Measurements from ENCODE around the gene GMPR2. TPM values are rescaled to one million over a fixed set of nuclear protein-coding genes. Genes with fewer than 3 reads are reported as not detected.

The GMPR2 gene
- total and polyA plus RNA-seq, 10 donors: 42.2 to 85.6 (median 62.8) TPM

DNA sequence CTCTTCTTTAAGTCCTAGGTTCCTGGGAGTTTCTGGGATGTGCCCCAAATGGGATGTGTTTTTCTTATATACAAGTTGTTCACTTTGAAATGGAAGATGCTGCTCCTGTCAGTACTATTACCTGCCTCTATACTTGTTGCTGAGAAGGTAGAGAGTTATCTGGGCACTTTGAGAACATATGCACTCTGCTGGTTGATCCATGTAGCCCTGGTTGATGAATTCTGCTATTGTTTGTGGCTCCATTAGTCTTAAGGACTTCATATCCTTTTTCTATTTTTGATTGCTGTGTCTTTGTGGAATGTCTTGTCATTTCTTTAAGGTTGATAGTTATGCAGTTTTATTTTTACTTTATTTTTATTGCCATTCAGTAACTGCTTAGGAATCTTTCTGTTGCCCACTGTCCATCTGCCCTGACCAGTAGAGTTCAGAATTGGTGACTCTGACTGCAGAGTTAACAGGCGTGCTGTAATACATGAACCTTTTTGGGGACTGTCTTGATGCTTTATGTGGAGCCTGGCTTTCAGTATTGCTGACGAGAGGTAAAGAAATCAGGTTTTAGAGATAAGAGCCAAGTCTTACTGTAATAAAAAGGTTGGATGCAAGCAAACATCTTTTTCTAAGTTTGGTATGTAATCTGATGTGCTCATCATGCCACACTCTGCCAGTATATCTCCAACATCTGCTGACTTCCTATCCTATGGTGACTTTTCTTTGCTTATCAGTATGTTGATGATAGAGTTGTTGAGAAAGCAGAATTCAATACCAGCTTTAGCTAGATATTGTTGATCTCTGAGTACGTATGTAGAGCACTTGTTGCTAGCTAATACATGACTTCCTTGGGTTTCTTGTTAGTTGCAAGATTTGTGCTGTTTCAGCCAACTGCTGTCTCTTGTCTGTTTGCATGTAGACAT is 1.6 kb downstream of the GMPR2 start:
- no peak for TF ChIP-seq POLR2AphosphoS5 (IDR thresholded peaks at IDR 0.05)
- TF ChIP-seq, protein P1, sequence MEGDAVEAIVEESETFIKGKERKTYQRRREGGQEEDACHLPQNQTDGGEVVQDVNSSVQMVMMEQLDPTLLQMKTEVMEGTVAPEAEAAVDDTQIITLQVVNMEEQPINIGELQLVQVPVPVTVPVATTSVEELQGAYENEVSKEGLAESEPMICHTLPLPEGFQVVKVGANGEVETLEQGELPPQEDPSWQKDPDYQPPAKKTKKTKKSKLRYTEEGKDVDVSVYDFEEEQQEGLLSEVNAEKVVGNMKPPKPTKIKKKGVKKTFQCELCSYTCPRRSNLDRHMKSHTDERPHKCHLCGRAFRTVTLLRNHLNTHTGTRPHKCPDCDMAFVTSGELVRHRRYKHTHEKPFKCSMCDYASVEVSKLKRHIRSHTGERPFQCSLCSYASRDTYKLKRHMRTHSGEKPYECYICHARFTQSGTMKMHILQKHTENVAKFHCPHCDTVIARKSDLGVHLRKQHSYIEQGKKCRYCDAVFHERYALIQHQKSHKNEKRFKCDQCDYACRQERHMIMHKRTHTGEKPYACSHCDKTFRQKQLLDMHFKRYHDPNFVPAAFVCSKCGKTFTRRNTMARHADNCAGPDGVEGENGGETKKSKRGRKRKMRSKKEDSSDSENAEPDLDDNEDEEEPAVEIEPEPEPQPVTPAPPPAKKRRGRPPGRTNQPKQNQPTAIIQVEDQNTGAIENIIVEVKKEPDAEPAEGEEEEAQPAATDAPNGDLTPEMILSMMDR (IDR thresholded peaks at IDR 0.05 in 8 of 11, conservative IDR thresholded peaks at IDR 0.05 in 3 of 11): no peak
- no peak for TF ChIP-seq POLR2A (IDR thresholded peaks at IDR 0.05)
- peak overlapping the region in 5 of 8 donors; percentile 21 to 99 (median 95) for H3K27ac ChIP-seq
- no peak for DNase-seq
- H3K4me1 ChIP-seq: peaks cover 33 to 93% (median 61%) of the 10 kb centered on the region in 6 donors
- H3K36me3 ChIP-seq: peaks cover 3 to 57% (median 46%) of the 10 kb centered on the region in 6 donors
- no peak overlapping the region for H3K4me3 ChIP-seq
- no peaks in the 10 kb centered on the region for H3K27me3 ChIP-seq (replicated peaks in 1 of 7)
- intact Hi-C loops (cut with DNase I; ENCODE audit: low total_unique reads): no loop called here
- WGBS, 5 donors: 88 to 93% (median 90%) methylated on average over 3 of the region's 3 CpGs
- no peaks in the 10 kb centered on the region for H3K9me3 ChIP-seq

DNA sequence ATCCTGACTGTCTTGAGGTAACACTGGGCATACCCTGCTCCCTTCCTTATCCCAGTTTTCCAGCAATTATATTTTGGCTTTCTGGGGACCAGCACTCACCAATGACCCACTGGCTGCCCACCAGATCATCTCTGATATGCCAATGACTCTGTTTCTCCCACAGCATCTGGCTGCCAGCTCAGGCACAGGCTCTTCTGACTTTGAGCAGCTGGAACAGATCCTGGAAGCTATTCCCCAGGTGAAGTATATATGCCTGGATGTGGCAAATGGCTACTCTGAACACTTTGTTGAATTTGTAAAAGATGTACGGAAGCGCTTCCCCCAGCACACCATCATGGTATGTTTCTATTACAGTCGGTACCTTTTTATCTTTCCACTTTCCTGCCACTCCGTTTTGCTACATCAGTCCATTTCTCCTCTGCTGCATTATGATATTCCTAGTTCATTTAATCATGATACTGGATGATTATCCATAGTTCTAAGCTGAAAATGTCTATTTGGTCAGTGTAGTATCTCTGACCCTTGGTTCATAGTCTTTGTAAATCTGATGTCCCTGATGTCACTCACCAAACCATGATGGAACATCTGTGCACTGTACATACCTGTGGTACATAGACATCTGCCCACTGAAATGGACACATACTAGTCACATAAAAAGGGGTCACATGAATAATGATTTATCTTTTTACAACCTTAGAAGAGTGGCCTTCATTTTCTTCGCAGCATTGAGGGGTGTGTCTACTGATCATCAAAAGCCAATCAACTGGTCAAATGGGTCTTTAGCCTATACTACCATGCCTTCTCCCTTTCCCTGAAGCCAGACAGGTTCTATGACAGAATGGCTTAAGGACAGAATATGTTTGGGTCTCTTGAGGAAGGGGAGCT is 3.3 kb downstream of the GMPR2 start:
- Histone ChIP-seq H3K4me1 (peaks cover 46 to 94% (median 66%) of the 10 kb centered on the region in 6 donors), H3K36me3 (peaks cover 3 to 74% (median 63%) of the 10 kb centered on the region in 6 donors), H3K4me3 (no peak overlapping the region), H3K9me3 (no peaks in the 10 kb centered on the region), H3K27me3 (replicated peaks in 1 of 7) (no peaks in the 10 kb centered on the region), H3K27ac (peak overlapping the region in 2 of 8 donors; percentile 1 to 21)
- WGBS, 5 donors: 92 to 96% (median 94%) methylated on average over 5 of the region's 5 CpGs
- peak; percentile 45 for DNase-seq
- intact Hi-C loops (cut with DNase I; ENCODE audit: low total_unique reads): no loop called here
- TF ChIP-seq POLR2A (IDR thresholded peaks at IDR 0.05) (no peak), POLR2AphosphoS5 (IDR thresholded peaks at IDR 0.05) (peak in 1 of 3 donors; percentile 23)
- TF ChIP-seq, protein P1 (IDR thresholded peaks at IDR 0.05 in 8 of 11, conservative IDR thresholded peaks at IDR 0.05 in 3 of 11): no peak

DNA sequence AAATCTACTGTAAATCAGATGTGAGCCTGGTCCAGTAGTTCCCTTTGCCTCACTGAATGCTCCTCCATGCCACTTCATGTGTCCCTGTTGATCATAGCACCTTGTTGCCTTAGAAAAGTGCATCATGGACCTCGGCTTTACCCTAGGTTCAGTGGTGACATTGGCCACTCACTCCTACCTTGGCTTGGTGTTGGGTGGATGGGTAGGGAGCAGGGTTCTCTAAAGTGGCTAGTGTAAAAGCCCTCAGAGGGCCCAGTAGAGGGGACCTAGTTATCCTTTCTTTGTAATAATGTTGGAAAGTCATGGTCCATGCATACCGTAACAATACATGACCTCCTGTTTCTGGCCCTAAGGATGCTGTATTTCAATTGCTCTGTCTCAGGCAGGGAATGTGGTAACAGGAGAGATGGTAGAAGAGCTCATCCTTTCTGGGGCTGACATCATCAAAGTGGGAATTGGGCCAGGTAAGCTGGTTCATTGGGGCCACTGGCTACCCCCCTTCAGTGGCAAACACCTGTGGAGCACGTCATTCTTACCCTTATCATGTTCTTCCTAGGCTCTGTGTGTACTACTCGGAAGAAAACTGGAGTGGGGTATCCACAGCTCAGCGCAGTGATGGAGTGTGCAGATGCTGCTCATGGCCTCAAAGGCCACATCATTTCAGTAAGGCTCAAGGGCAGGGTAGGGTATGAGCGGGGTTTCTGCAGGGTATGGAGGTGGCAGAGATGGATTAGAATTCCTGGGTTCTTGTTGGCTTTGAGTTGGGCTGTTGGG is 4.1 kb downstream of the GMPR2 start:
- intact Hi-C loops (cut with DNase I; ENCODE audit: low total_unique reads): no loop called here
- no peak overlapping the region for H3K27ac ChIP-seq
- DNase-seq: no peak
- WGBS, 5 donors: 96 to 99% (median 97%) methylated on average over 6 of the region's 6 CpGs
- no peak overlapping the region for H3K4me3 ChIP-seq
- no peaks in the 10 kb centered on the region for H3K9me3 ChIP-seq
- H3K27me3 ChIP-seq (replicated peaks in 1 of 7): no peaks in the 10 kb centered on the region
- peaks cover 47 to 94% (median 66%) of the 10 kb centered on the region in 6 donors for H3K4me1 ChIP-seq
- H3K36me3 ChIP-seq: peaks cover 3 to 81% (median 65%) of the 10 kb centered on the region in 6 donors
- TF ChIP-seq POLR2AphosphoS5 (IDR thresholded peaks at IDR 0.05) (peak in 1 of 3 donors; percentile 42), POLR2A (IDR thresholded peaks at IDR 0.05) (no peak)

DNA sequence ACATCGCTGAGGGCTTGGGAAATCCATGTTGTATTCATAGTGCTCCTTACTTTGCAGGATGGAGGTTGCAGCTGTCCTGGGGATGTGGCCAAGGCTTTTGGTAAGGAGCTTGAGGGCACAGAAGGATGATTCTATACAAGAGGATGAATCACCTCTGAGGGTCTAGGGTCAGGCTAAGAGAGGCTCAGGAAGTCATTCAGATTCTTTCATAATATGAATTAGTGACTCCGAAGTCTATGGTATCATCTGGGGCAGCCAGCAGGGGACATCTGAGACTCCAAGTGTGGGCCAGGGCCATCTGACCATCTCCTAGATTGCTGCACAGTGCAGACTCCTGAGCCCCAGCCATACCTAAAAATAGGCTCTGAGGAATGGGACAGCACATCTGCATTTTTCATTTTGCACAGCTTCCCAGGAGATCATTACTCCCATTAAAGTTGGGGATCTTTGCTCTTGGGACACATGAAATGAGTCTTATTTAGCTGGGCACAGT is 4.8 kb downstream of the GMPR2 start:
- Histone ChIP-seq H3K4me1 (peaks cover 47 to 95% (median 67%) of the 10 kb centered on the region in 6 donors), H3K36me3 (peaks cover 3 to 81% (median 65%) of the 10 kb centered on the region in 6 donors), H3K4me3 (no peak overlapping the region), H3K27ac (peak overlapping the region in 1 of 8 donors; percentile 99), H3K9me3 (no peaks in the 10 kb centered on the region), H3K27me3 (replicated peaks in 1 of 7) (no peaks in the 10 kb centered on the region)
- intact Hi-C loops (cut with DNase I; ENCODE audit: low total_unique reads): no loop called here
- TF ChIP-seq POLR2AphosphoS5 (IDR thresholded peaks at IDR 0.05): no peak
- TF ChIP-seq, protein P1 (IDR thresholded peaks at IDR 0.05 in 8 of 11, conservative IDR thresholded peaks at IDR 0.05 in 3 of 11): no peak
- TF ChIP-seq POLR2A (IDR thresholded peaks at IDR 0.05): no peak
- WGBS, 5 donors: 76 to 100% (median 91%) methylated on average over 2 of the region's 2 CpGs
- no peak for DNase-seq

Data from spleen (tissue), 11 donors.